ENCODE data around the gene MBOAT2. TPM values are rescaled to one million over a fixed set of nuclear protein-coding genes. Genes with fewer than 3 reads are reported as not detected.

The MBOAT2 gene
- total and polyA plus RNA-seq, 4 donors, result 0.57 to 65.5 (median 3.2) TPM

- Histone ChIP-seq H3K27ac (ENCODE audit: low read depth in 1 of 2, low read length in 2 of 2) (no peak overlapping the region), H3K9me3 (ENCODE audit: control insufficient read depth in 4 of 4, low read length in 3 of 4) (peaks cover 5 to 10% (median 5%) of the 10 kb centered on the region in 4 donors), H3K27me3 (ENCODE audit: control insufficient read depth in 4 of 4, insufficient read depth in 4 of 4, low read length in 3 of 4) (no peaks in the 10 kb centered on the region), H3K36me3 (ENCODE audit: control insufficient read depth in 4 of 4, insufficient read depth in 3 of 4, low read depth in 1 of 4, low read length in 3 of 4) (no peaks in the 10 kb centered on the region), H3K4me1 (ENCODE audit: control insufficient read depth in 4 of 4, insufficient read depth in 4 of 4, low read length in 3 of 4) (no peaks in the 10 kb centered on the region), H3K9ac (ENCODE audit: low read depth in 1 of 2, low read length in 2 of 2) (no peak overlapping the region), H3K4me3 (ENCODE audit: low read depth in 1 of 3, low read length in 3 of 3) (no peak overlapping the region)
- no peak for TF ChIP-seq FOXA2 (IDR thresholded peaks at IDR 0.05)
- no peak for TF ChIP-seq RAD21 (IDR thresholded peaks at IDR 0.05)
- TF ChIP-seq HNF4A (conservative IDR thresholded peaks at IDR 0.05), result no peak
- no peak for TF ChIP-seq ATF3 (IDR thresholded peaks at IDR 0.05)
- TF ChIP-seq YY1 (IDR thresholded peaks at IDR 0.05), result no peak
- no peak for TF ChIP-seq NR2F2 (IDR thresholded peaks at IDR 0.05)
- no peak for TF ChIP-seq REST (IDR thresholded peaks at IDR 0.05)
- TF ChIP-seq RXRA (IDR thresholded peaks at IDR 0.05), result no peak
- no peak for TF ChIP-seq HNF4G (IDR thresholded peaks at IDR 0.05)
- no peak for TF ChIP-seq SP1 (IDR thresholded peaks at IDR 0.05)
- DNase-seq (ENCODE audit: low spot score), result no peak
- WGBS, result 91% methylated on average over 3 of the region's 3 CpGs
Observed at GRCh38 chr2:8954990-8955389, 48.5 kb downstream of the MBOAT2 start.

- Histone ChIP-seq H3K4me3 (ENCODE audit: low read depth in 1 of 3, low read length in 3 of 3) (no peak overlapping the region), H3K27me3 (ENCODE audit: control insufficient read depth in 4 of 4, insufficient read depth in 4 of 4, low read length in 3 of 4) (no peaks in the 10 kb centered on the region), H3K4me1 (ENCODE audit: control insufficient read depth in 4 of 4, insufficient read depth in 4 of 4, low read length in 3 of 4) (no peaks in the 10 kb centered on the region), H3K9ac (ENCODE audit: low read depth in 1 of 2, low read length in 2 of 2) (no peak overlapping the region), H3K36me3 (ENCODE audit: control insufficient read depth in 4 of 4, insufficient read depth in 3 of 4, low read depth in 1 of 4, low read length in 3 of 4) (no peaks in the 10 kb centered on the region), H3K27ac (ENCODE audit: low read depth in 1 of 2, low read length in 2 of 2) (no peak overlapping the region), H3K9me3 (ENCODE audit: control insufficient read depth in 4 of 4, low read length in 3 of 4) (peaks cover 5 to 10% (median 5%) of the 10 kb centered on the region in 4 donors)
- no peak for TF ChIP-seq RXRA (IDR thresholded peaks at IDR 0.05)
- no peak for TF ChIP-seq FOXA1 (IDR thresholded peaks at IDR 0.05)
- no peak for TF ChIP-seq HNF4G (IDR thresholded peaks at IDR 0.05)
- TF ChIP-seq HNF4A (conservative IDR thresholded peaks at IDR 0.05), result no peak
- TF ChIP-seq MAX (IDR thresholded peaks at IDR 0.05), result no peak
- TF ChIP-seq EGR1 (IDR thresholded peaks at IDR 0.05; ENCODE audit: low read depth in 2 of 2), result no peak
- TF ChIP-seq JUND (IDR thresholded peaks at IDR 0.05), result no peak
- no peak for TF ChIP-seq TAF1 (conservative IDR thresholded peaks at IDR 0.05)
- TF ChIP-seq FOXA2 (IDR thresholded peaks at IDR 0.05), result no peak
- no peak for TF ChIP-seq NR2F2 (IDR thresholded peaks at IDR 0.05)
- TF ChIP-seq YY1 (IDR thresholded peaks at IDR 0.05), result no peak
- TF ChIP-seq GABPA (IDR thresholded peaks at IDR 0.05 in 1 of 2, conservative IDR thresholded peaks at IDR 0.05 in 1 of 2), result no peak
- TF ChIP-seq REST (IDR thresholded peaks at IDR 0.05), result no peak
- no peak for TF ChIP-seq RAD21 (IDR thresholded peaks at IDR 0.05)
- TF ChIP-seq SP1 (IDR thresholded peaks at IDR 0.05), result no peak
- TF ChIP-seq, protein P1, sequence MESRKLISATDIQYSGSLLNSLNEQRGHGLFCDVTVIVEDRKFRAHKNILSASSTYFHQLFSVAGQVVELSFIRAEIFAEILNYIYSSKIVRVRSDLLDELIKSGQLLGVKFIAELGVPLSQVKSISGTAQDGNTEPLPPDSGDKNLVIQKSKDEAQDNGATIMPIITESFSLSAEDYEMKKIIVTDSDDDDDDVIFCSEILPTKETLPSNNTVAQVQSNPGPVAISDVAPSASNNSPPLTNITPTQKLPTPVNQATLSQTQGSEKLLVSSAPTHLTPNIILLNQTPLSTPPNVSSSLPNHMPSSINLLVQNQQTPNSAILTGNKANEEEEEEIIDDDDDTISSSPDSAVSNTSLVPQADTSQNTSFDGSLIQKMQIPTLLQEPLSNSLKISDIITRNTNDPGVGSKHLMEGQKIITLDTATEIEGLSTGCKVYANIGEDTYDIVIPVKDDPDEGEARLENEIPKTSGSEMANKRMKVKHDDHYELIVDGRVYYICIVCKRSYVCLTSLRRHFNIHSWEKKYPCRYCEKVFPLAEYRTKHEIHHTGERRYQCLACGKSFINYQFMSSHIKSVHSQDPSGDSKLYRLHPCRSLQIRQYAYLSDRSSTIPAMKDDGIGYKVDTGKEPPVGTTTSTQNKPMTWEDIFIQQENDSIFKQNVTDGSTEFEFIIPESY (IDR thresholded peaks at IDR 0.05), result no peak
- 80% methylated on average over 1 of the region's 1 CpG for WGBS
- no peak for DNase-seq (ENCODE audit: low spot score)
Observed at GRCh38 chr2:8953525-8953924, 50.0 kb downstream of the MBOAT2 start.
